Gastrocnemius medialis (tissue), 4 donors: ENCODE measurements around the gene RFX7. TPM values are rescaled to one million over a fixed set of nuclear protein-coding genes. Genes with fewer than 3 reads are reported as not detected.
A peak's percentile ranks its signal among the peaks of the same experiment; 100 is the strongest.
"Not testable (repeated sequence)": the region's sequence is repeated elsewhere in the genome, so short reads cannot be mapped to it uniquely, and the experiment has no call there.

Source experiments
- ATAC-seq, 2 donors: fragments of 150-250 bp; one replicate each; pipeline ENCODE4 v1.9.1; 2016
- DNase-seq, 2 donors: peaks; one replicate each; pipeline ENCODE4 v3.0.0-alpha.2; 2019
- H3K27ac ChIP-seq, 4 donors: fragments of 200-600 bp; sonication (generic); 1 replicate in 1 of 4; 2 replicates in 3 of 4; pipeline ENCODE4 v1.5.1; 2016 to 2018; ENCODE audit warnings: mild to moderate bottlenecking in 2 of 4, moderate library complexity in 1 of 4
- H3K27me3 ChIP-seq, 3 donors: fragments of 200-600 bp; sonication (generic) in 2 of 3; 1 replicate in 1 of 3; 2 replicates in 2 of 3; pipeline versions ENCODE4 v1.5.1 to v1.6.0; 2016 to 2019; ENCODE audit warnings: mild to moderate bottlenecking in 1 of 3, moderate library complexity in 1 of 3
- H3K36me3 ChIP-seq, 2 donors: fragments of 200-600 bp; sonication (generic) in 1 of 2; one replicate each; pipeline ENCODE4 v1.5.1; 2017 to 2018
- H3K4me1 ChIP-seq, 2 donors: fragments of 200-600 bp; sonication (generic) in 1 of 2; one replicate each; pipeline ENCODE4 v1.5.1; 2016 to 2017; ENCODE audit warnings: mild to moderate bottlenecking in 2 of 2
- H3K4me3 ChIP-seq, 4 donors: fragments of 200-600 bp; sonication (generic) in 3 of 4; 1 replicate in 1 of 4; 2 replicates in 3 of 4; pipeline ENCODE4 v1.5.1; 2016 to 2019; ENCODE audit warnings: mild to moderate bottlenecking in 2 of 4
- H3K9me3 ChIP-seq, 3 donors: fragments of 200-600 bp; sonication (generic) in 2 of 3; 1 replicate in 1 of 3; 2 replicates in 2 of 3; pipeline ENCODE4 v1.5.1; 2016 to 2019
- CTCF ChIP-seq, 5 experiments: fragments of 450-650 bp in 3 of 5; fragments of 200-600 bp in 2 of 5; sonication (generic) in 2 of 5; IDR thresholded peaks in 4 of 5; conservative IDR thresholded peaks in 1 of 5; 1 replicate in 4 of 5; 2 replicates in 1 of 5; pipeline ENCODE4 v1.5.1; 2016 to 2019; ENCODE audit warnings: antibody characterized with exemption in 5 of 5, mild to moderate bottlenecking in 3 of 5, moderate library complexity in 3 of 5
- POLR2A ChIP-seq, 2 donors: fragments of 450-650 bp; IDR thresholded peaks; one replicate each; pipeline ENCODE4 v1.6.1; 2017; ENCODE audit warnings: antibody characterized with exemption in 2 of 2, mild to moderate bottlenecking in 2 of 2, moderate library complexity in 2 of 2
- in situ Hi-C, 4 donors: fragments of 200-750 bp; cut with MboI; loops; one replicate each; pipeline versions ENCODE4 v1.15.0 to v1.8.0; 2017; ENCODE audit warnings: low sequenced_read_pairs in 4 of 4
- intact Hi-C: fragments of 100-400 bp; cut with DNase I; formaldehyde crosslinking; loops from one replicate; pipeline ENCODE4 v1.15.1; 2023; ENCODE audit warnings: low total_unique reads
- total RNA-seq, 4 donors: library from RNA; depleted of rRNA; stranded (reverse); fragments of >200 nt; gene quantifications; one replicate each; pipeline versions ENCODE4 v1.1.0 to v1.2.3, GENCODE V29; 2016

The RFX7 gene
- total RNA-seq, 4 donors from 2014 or later: 9.6 to 11.7 (median 10.7) TPM

GRCh38 chr15:56165234-56165633, 78.4 kb downstream of the RFX7 start:
- H3K9me3 ChIP-seq: no peaks in the 10 kb centered on the region
- no peak for DNase-seq
- ATAC-seq: no peak

GRCh38 chr15:56160966-56161365, 82.7 kb downstream of the RFX7 start:
- no peaks in the 10 kb centered on the region for H3K9me3 ChIP-seq
- TF ChIP-seq POLR2A (IDR thresholded peaks at IDR 0.05) (no peak), CTCF (IDR thresholded peaks at IDR 0.05 in 4 of 5, conservative IDR thresholded peaks at IDR 0.05 in 1 of 5) (no peak)
- no peak overlapping the region for H3K4me3 ChIP-seq
- peak overlapping the region in 1 of 4 donors; percentile 2 for H3K27ac ChIP-seq
- H3K4me1 ChIP-seq: peaks cover 33 to 39% of the 10 kb centered on the region in 2 donors
- ATAC-seq (no peak), DNase-seq (no peak)
- in situ Hi-C loops: no loop called here
- H3K36me3 ChIP-seq: no peaks in the 10 kb centered on the region
- intact Hi-C loops: no loop called here
- H3K27me3 ChIP-seq: no peaks in the 10 kb centered on the region

More at GRCh38 chr15:56165234-56165633, 78.4 kb downstream of the RFX7 start:
- H3K36me3 ChIP-seq: no peaks in the 10 kb centered on the region
- intact Hi-C loops: no loop called here
- no peak for TF ChIP-seq POLR2A (IDR thresholded peaks at IDR 0.05)
- no peak for TF ChIP-seq CTCF (IDR thresholded peaks at IDR 0.05 in 4 of 5, conservative IDR thresholded peaks at IDR 0.05 in 1 of 5)
- no peak overlapping the region for H3K4me3 ChIP-seq
- no peak overlapping the region for H3K27ac ChIP-seq
- peaks cover 24 to 39% of the 10 kb centered on the region in 2 donors for H3K4me1 ChIP-seq
- no peaks in the 10 kb centered on the region for H3K27me3 ChIP-seq
- in situ Hi-C loops: no loop called here

GRCh38 chr15:56156877-56157276, 86.8 kb downstream of the RFX7 start:
- in situ Hi-C loops (no loop called here), intact Hi-C loops (no loop called here)
- no peak for TF ChIP-seq POLR2A (IDR thresholded peaks at IDR 0.05)
- TF ChIP-seq CTCF (IDR thresholded peaks at IDR 0.05 in 4 of 5, conservative IDR thresholded peaks at IDR 0.05 in 1 of 5): no peak
- Histone ChIP-seq H3K4me1 (peaks cover 22 to 23% of the 10 kb centered on the region in 2 donors), H3K27me3 (no peaks in the 10 kb centered on the region), H3K9me3 (no peaks in the 10 kb centered on the region), H3K4me3 (no peak overlapping the region), H3K27ac (no peak overlapping the region), H3K36me3 (no peaks in the 10 kb centered on the region)
- no peak for ATAC-seq
- no peak for DNase-seq

GRCh38 chr15:56155278-56155677, 88.4 kb downstream of the RFX7 start:
- ATAC-seq, in situ Hi-C loops, intact Hi-C loops: not testable (repeated sequence)

GRCh38 chr15:56154768-56155167, 88.9 kb downstream of the RFX7 start:
- DNase-seq, H3K27me3 ChIP-seq, H3K36me3 ChIP-seq, H3K4me1 ChIP-seq, in situ Hi-C loops, H3K27ac ChIP-seq, ATAC-seq, H3K4me3 ChIP-seq, H3K9me3 ChIP-seq, intact Hi-C loops: not testable (repeated sequence)

More at GRCh38 chr15:56155278-56155677, 88.4 kb downstream of the RFX7 start:
- not testable (repeated sequence) for H3K9me3 ChIP-seq, H3K36me3 ChIP-seq, H3K27me3 ChIP-seq, DNase-seq, H3K4me3 ChIP-seq, H3K27ac ChIP-seq, H3K4me1 ChIP-seq

- Histone ChIP-seq H3K27me3 (no peaks in the 10 kb centered on the region), H3K4me3 (no peak overlapping the region), H3K4me1 (peaks cover 5 to 9% of the 10 kb centered on the region in 2 donors), H3K36me3 (no peaks in the 10 kb centered on the region), H3K27ac (no peak overlapping the region), H3K9me3 (no peaks in the 10 kb centered on the region)
- in situ Hi-C loops (no loop called here), intact Hi-C loops (no loop called here)
- ATAC-seq (no peak), DNase-seq (no peak)
- TF ChIP-seq CTCF (IDR thresholded peaks at IDR 0.05 in 4 of 5, conservative IDR thresholded peaks at IDR 0.05 in 1 of 5) (no peak), POLR2A (IDR thresholded peaks at IDR 0.05) (no peak)
These were observed 93.5 kb downstream of the RFX7 start for GRCh38 chr15:56150204-56150603.
